Measurements from ENCODE around the gene VAV2. TPM values are rescaled to one million over a fixed set of nuclear protein-coding genes. Genes with fewer than 3 reads are reported as not detected.
A peak's percentile ranks its signal among the peaks of the same experiment; 100 is the strongest.

VAV2 gene
- polyA plus RNA-seq, 1 experiment = 9.0 TPM

DNA sequence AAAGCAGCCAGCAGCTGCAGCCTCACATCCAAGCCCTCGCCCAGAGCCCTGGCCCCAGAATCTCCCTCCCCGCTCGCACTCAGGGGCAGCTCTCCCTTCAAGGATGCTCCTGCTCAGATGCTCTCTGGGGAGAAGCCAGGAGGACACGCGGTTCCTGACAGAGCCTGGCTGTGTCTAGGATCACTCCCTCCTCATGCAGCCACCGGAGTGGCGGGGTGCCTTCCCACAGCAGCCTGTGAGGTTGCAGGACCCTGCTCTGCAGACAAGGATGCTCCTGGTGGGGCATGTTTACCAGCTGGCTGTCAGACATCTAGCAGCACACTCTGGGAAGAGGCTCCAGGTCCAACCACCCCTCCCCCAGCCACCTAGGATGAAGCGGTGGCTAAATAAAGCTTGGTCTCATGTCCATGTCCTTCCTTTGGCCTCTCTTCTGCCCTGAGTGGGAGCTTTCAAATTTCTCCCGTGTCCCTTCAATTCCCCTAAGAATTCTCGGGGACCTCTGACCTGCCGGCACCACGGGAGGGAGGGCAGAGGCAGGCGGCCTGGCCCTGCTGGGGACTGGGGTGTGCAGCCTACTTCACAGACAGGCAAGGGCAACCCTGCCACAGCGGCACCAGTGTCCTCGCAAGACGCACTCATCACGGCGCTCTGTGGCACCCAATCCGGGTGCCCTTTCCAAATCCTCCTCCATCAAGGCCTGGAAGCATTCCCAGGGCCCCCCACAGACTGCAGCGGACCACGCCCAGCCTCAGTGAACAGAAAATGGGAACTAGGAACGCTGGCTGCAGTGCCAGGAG is 165.6 kb downstream of the VAV2 start:
- H3K27ac ChIP-seq (ENCODE audit: low read depth, low read length) = peak overlapping the region; percentile 86
- H3K9me3 ChIP-seq (ENCODE audit: control insufficient read depth, insufficient read depth, low read length) = no peaks in the 10 kb centered on the region
- no peak overlapping the region for H3K4me3 ChIP-seq (ENCODE audit: low read depth, low read length)
- CTCF ChIA-PET = interaction anchor here (1.7 kb wide), 1 partner anchor 168 kb away, joined by 5 read pairs; no protein-coding TSS in a partner anchor
- TF ChIP-seq, protein P1, sequence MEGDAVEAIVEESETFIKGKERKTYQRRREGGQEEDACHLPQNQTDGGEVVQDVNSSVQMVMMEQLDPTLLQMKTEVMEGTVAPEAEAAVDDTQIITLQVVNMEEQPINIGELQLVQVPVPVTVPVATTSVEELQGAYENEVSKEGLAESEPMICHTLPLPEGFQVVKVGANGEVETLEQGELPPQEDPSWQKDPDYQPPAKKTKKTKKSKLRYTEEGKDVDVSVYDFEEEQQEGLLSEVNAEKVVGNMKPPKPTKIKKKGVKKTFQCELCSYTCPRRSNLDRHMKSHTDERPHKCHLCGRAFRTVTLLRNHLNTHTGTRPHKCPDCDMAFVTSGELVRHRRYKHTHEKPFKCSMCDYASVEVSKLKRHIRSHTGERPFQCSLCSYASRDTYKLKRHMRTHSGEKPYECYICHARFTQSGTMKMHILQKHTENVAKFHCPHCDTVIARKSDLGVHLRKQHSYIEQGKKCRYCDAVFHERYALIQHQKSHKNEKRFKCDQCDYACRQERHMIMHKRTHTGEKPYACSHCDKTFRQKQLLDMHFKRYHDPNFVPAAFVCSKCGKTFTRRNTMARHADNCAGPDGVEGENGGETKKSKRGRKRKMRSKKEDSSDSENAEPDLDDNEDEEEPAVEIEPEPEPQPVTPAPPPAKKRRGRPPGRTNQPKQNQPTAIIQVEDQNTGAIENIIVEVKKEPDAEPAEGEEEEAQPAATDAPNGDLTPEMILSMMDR (IDR thresholded peaks at IDR 0.05; ENCODE audit: low read depth, low read length) = no peak
- no peak for DNase-seq (ENCODE audit: low read depth, low spot score)
- POLR2A ChIA-PET = no interaction called here
- no peaks in the 10 kb centered on the region for H3K27me3 ChIP-seq (ENCODE audit: control insufficient read depth, insufficient read depth, low read length)

GRCh38 chr9:133825555-133826218 is 166.4 kb downstream of the VAV2 start:
- ChIA-PET CTCF (interaction anchor here (1.7 kb wide), 1 partner anchor 169 kb away, joined by 5 read pairs; no protein-coding TSS in a partner anchor), POLR2A (no interaction called here)
- H3K27me3 ChIP-seq (ENCODE audit: control insufficient read depth, insufficient read depth, low read length) = no peaks in the 10 kb centered on the region
- TF ChIP-seq, protein P1 (IDR thresholded peaks at IDR 0.05; ENCODE audit: low read depth, low read length) = no peak
- no peak overlapping the region for H3K4me3 ChIP-seq (ENCODE audit: low read depth, low read length)
- peak; percentile 36 for DNase-seq (ENCODE audit: low read depth, low spot score)
- peak overlapping the region; percentile 86 for H3K27ac ChIP-seq (ENCODE audit: low read depth, low read length)
- no peaks in the 10 kb centered on the region for H3K9me3 ChIP-seq (ENCODE audit: control insufficient read depth, insufficient read depth, low read length)

- ChIA-PET POLR2A (no interaction called here), CTCF (interaction anchor here (1.7 kb wide), 1 partner anchor 170 kb away, joined by 5 read pairs; no protein-coding TSS in a partner anchor)
- Histone ChIP-seq H3K27ac (ENCODE audit: low read depth, low read length) (no peak overlapping the region), H3K4me3 (ENCODE audit: low read depth, low read length) (no peak overlapping the region), H3K9me3 (ENCODE audit: control insufficient read depth, insufficient read depth, low read length) (no peaks in the 10 kb centered on the region), H3K27me3 (ENCODE audit: control insufficient read depth, insufficient read depth, low read length) (no peaks in the 10 kb centered on the region)
- TF ChIP-seq, protein P1 (IDR thresholded peaks at IDR 0.05; ENCODE audit: low read depth, low read length) = no peak
- no peak for DNase-seq (ENCODE audit: low read depth, low spot score)
Measured at GRCh38 chr9:133824802-133825186, 167.3 kb downstream of the VAV2 start.

DNA sequence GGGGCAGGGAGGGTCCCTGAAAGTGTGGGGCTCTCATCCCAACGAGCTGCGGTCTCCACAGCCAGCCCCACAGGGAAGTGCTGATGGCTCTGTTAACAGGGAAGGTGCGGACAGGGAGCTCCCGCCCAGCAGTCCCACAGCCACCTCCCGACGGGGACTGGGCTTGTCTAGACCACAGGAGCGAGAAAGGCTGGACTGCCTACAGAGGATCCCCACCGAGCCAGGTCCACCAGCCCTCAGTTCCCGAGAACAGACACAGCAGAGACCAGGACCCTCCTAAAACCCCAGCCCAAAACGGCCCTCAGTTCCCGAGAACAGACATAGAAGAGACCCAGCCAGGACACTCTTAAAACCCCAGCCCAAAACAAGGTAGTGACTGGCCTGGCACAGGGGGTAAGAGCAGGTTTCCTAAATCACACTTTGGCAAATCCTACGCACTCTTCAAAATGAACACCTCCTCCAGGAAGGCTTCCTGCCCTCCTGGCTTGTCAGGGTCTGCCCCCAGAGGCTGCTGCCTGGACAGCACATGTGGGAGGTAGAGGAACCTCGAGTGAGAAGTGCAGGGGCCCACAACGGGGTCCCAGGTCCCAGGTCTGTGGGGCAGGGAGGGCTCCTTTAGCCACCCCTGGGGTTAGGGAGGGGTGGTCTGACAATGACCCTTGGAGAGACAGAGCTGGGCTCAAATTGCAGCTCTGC is 167.9 kb downstream of the VAV2 start:
- Histone ChIP-seq H3K4me3 (ENCODE audit: low read depth, low read length) (no peak overlapping the region), H3K27ac (ENCODE audit: low read depth, low read length) (no peak overlapping the region), H3K9me3 (ENCODE audit: control insufficient read depth, insufficient read depth, low read length) (no peaks in the 10 kb centered on the region), H3K27me3 (ENCODE audit: control insufficient read depth, insufficient read depth, low read length) (no peaks in the 10 kb centered on the region)
- no peak for DNase-seq (ENCODE audit: low read depth, low spot score)
- TF ChIP-seq, protein P1 (IDR thresholded peaks at IDR 0.05; ENCODE audit: low read depth, low read length) = no peak
- POLR2A ChIA-PET = no interaction called here
- CTCF ChIA-PET = no interaction called here
